B cell (primary cell): ENCODE measurements around the gene NAV2. TPM values are rescaled to one million over a fixed set of nuclear protein-coding genes. Genes with fewer than 3 reads are reported as not detected.

Experiments used
- ATAC-seq: fragments of 200-7000 bp; cut with Tn5 transposase; one replicate; pipeline ENCODE4 v1.10.0; 2021; ENCODE audit warnings: low read depth, mild to moderate bottlenecking, moderate number of reproducible peaks, moderate library complexity
- CTCF ChIA-PET: fragments of 350-600 bp; sonication (Branson Sonifier 250); formaldehyde crosslinking; loops from one replicate; lab custom pipeline; 2021; ENCODE audit warnings: antibody characterized with exemption, inconsistent platforms; lab: Charles Lee
- POLR2A ChIA-PET: fragments of 350-600 bp; sonication (Branson Sonifier 250); formaldehyde crosslinking; loops from one replicate; lab custom pipeline; 2021; ENCODE audit warnings: antibody characterized with exemption; lab: Charles Lee
- DNase-seq: peaks from one replicate; pipeline ENCODE4 v3.0.0; 2013
- H2AFZ ChIP-seq: 2 replicates; pipeline ENCODE4 v1.6.1; 2012; ENCODE audit warnings: mild to moderate bottlenecking, low read depth, low read length; ENCODE audit not compliant: insufficient read depth, poor library complexity, severe bottlenecking
- H3K27ac ChIP-seq, 2 donors: 1 replicate in 1 of 2; 2 replicates in 1 of 2; pipeline ENCODE4 v1.5.1; 2012 to 2013; ENCODE audit warnings: low read length in 2 of 2, mild to moderate bottlenecking in 2 of 2, moderate library complexity in 1 of 2
- H3K27me3 ChIP-seq, 4 experiments: fragments of 200-600 bp in 1 of 4; sonication (generic) in 1 of 4; replicated peaks in 1 of 4; 1 replicate in 2 of 4; 2 replicates in 2 of 4; pipeline versions ENCODE4 v1.6.1 to v1.7.0; 2013 to 2016; ENCODE audit warnings: low read length in 3 of 4, mild to moderate bottlenecking in 2 of 4, mixed read lengths in 1 of 4, moderate library complexity in 1 of 4; ENCODE audit not compliant: insufficient read depth in 4 of 4, control insufficient read depth in 3 of 4; ENCODE audit errors: control extremely low read depth in 1 of 4
- H3K36me3 ChIP-seq, 2 experiments: replicated peaks in 1 of 2; 1 replicate in 1 of 2; 2 replicates in 1 of 2; pipeline versions ENCODE4 v1.6.1 to v1.7.1; 2013; ENCODE audit warnings: low read length in 1 of 2; ENCODE audit not compliant: insufficient read depth in 2 of 2, control insufficient read depth in 1 of 2; ENCODE audit errors: control extremely low read depth in 1 of 2, extremely low read depth in 1 of 2
- H3K4me1 ChIP-seq, 2 donors: fragments of 200-600 bp in 1 of 2; sonication (generic) in 1 of 2; 1 replicate in 1 of 2; 2 replicates in 1 of 2; pipeline versions ENCODE4 v1.5.1 to v1.6.1; 2013 to 2017; ENCODE audit warnings: low read length in 2 of 2; ENCODE audit not compliant: control insufficient read depth in 2 of 2, insufficient read depth in 2 of 2
- H3K4me2 ChIP-seq: replicated peaks from 2 replicates; pipeline ENCODE3; 2012; ENCODE audit warnings: mild to moderate bottlenecking, low read depth, low read length; ENCODE audit not compliant: poor library complexity, severe bottlenecking
- H3K4me3 ChIP-seq, 5 experiments: fragments of 200-600 bp in 1 of 5; sonication (generic) in 1 of 5; 1 replicate in 3 of 5; 2 replicates in 2 of 5; pipeline versions ENCODE4 v1.5.1 to v1.7.0; 2011 to 2016; ENCODE audit warnings: low read length in 4 of 5, mild to moderate bottlenecking in 4 of 5, low read depth in 2 of 5, control low read depth in 1 of 5, moderate library complexity in 1 of 5; ENCODE audit not compliant: insufficient read depth in 1 of 5; ENCODE audit errors: control extremely low read depth in 1 of 5, extremely low read depth in 1 of 5
- H3K79me2 ChIP-seq: fragments of 200-600 bp; sonication (generic); one replicate; pipeline ENCODE4 v1.6.0; 2016; ENCODE audit warnings: low read length; ENCODE audit not compliant: control insufficient read depth, insufficient read depth
- H3K9ac ChIP-seq: fragments of 200-600 bp; sonication (generic); 2 replicates; pipeline ENCODE4 v1.6.1; 2017; ENCODE audit warnings: mild to moderate bottlenecking, low read length, moderate library complexity
- H3K9me3 ChIP-seq, 3 donors: one replicate each; pipeline versions ENCODE4 v1.6.1 to v1.7.1; 2013; ENCODE audit warnings: low read length in 2 of 3; ENCODE audit not compliant: control insufficient read depth in 2 of 3, insufficient read depth in 1 of 3; ENCODE audit errors: control extremely low read depth in 1 of 3
- H4K20me1 ChIP-seq: 2 replicates; pipeline ENCODE4 v1.6.0; 2012; ENCODE audit warnings: mild to moderate bottlenecking, low read length; ENCODE audit not compliant: insufficient read depth, control insufficient read depth, poor library complexity, severe bottlenecking
- H3K27ac Mint-ChIP-seq: one replicate; pipeline ENCODE4 v1.8.0; 2021; ENCODE audit warnings: mixed read lengths
- H3K27me3 Mint-ChIP-seq: one replicate; pipeline ENCODE4 v1.8.0; 2021; ENCODE audit warnings: mixed read lengths
- H3K4me1 Mint-ChIP-seq: one replicate; pipeline ENCODE4 v1.8.0; 2021; ENCODE audit warnings: mixed read lengths
- H3K4me3 Mint-ChIP-seq: one replicate; pipeline ENCODE4 v1.8.0; 2021; ENCODE audit warnings: mixed read lengths
- H3K9me3 Mint-ChIP-seq: one replicate; pipeline ENCODE4 v1.8.0; 2022; ENCODE audit warnings: mixed read lengths; ENCODE audit not compliant: insufficient read depth
- EZH2 ChIP-seq: IDR thresholded peaks from 2 replicates; pipeline ENCODE4 v1.6.1; 2012; ENCODE audit warnings: borderline replicate concordance, low read depth, mild to moderate bottlenecking, moderate library complexity, low read length; ENCODE audit not compliant: insufficient read depth, poor library complexity, severe bottlenecking
- WGBS: methylation state at CpG from one replicate; pipeline ENCODE4 v1.1.5; 2013; ENCODE audit warnings: missing lambda C conversion rate; ENCODE audit not compliant: insufficient coverage; 5-methylcytosine and 5-hydroxymethylcytosine counted together
- intact Hi-C: fragments of 100-400 bp; cut with micrococcal nuclease; formaldehyde crosslinking; loops from one replicate; pipeline ENCODE4 v1.10.0; 2022
- polyA plus RNA-seq: library from polyadenylated mRNA; depleted of rRNA; stranded (reverse); fragments of >200 nt; gene quantifications from 2 replicates; pipeline ENCODE4 v1.2.3, GENCODE V29; 2012
- total RNA-seq, 2 donors: library from RNA; stranded (reverse); fragments of 120-200 nt in 1 of 2; gene quantifications; 1 replicate in 1 of 2; 2 replicates in 1 of 2; pipeline versions ENCODE4 v1.2.3 to v1.2.4, GENCODE V29; 2013 to 2022
- TF ChIP-seq, protein P1 (sequence below): fragments of 200-600 bp; IDR thresholded peaks from one replicate; pipeline ENCODE4 v1.8.0; 2022; ENCODE audit warnings: antibody characterized with exemption, mild to moderate bottlenecking

Gene NAV2
- total and polyA plus RNA-seq, 2 donors (not counting 1 experiment from before 2014, with no cell fraction given): 0.82 to 22.2 TPM

DNA sequence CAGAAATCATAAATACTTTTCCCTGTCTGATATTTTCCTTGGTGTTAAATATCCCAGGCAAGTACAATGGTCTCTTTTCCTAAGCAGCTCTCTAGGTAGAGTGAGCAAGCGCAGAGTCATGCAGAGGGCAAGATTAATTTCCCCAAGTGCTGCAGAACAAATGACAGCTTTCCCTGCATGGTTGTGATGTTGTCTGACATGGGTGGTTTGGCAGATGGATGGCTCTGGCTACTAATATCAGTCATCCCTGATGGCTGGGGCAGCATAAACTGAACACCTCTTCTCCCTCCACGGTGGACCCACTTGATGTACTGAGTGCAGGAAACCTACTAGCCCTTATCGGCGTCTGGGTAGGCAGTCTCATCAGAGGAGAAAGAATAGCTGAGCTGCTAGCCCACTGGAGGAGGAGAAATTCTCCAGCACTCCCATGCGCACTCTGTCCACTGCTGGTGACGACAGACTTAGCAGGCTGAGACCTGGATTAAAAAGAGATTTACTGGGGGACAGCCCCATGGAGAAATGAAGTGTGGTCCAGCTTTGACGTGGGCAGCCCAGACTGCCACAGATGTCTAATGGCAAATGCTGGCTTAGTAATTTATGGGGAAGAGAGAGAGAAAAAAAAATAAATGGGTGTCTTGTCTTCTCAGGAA is 244.8 kb downstream of the NAV2 start:
- H3K27me3 ChIP-seq: peaks cover 0 to 4% (median 0%) of the 10 kb centered on the region in 4 experiments

DNA sequence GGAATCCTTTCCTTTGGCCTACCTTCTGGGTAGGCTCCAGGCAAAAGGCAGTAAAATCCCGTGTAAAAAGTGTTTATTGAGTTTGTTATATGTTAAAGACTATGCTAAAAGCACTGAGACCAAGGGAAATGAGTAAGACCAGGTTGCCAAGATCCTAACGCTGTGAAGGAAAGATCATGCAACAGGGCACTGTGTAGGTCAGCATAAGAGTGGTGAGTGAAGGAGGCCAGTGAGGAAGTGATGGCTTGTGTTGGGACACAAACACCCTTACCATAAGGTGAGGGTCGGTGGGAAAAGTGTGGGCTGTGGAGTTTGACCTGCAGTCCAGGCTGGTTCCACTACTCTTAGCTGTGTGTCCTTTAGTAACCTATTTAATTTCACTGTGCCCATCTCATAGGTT is 245.6 kb downstream of the NAV2 start:
- Histone ChIP-seq H2AFZ (no peak overlapping the region), H3K4me2 (no peak overlapping the region), H3K36me3 (no peaks in the 10 kb centered on the region), H3K9ac (no peak overlapping the region), H4K20me1 (no peaks in the 10 kb centered on the region), H3K4me3 (no peak overlapping the region), H3K27me3 (peaks cover 0 to 3% (median under 1%) of the 10 kb centered on the region in 4 experiments), H3K4me1 (peaks cover 3 to 8% of the 10 kb centered on the region in 2 donors), H3K27ac (no peak overlapping the region), H3K79me2 (no peaks in the 10 kb centered on the region), H3K9me3 (no peaks in the 10 kb centered on the region)
- H3K27ac Mint-ChIP-seq: no peak overlapping the region
- CTCF ChIA-PET: no interaction called here
- TF ChIP-seq EZH2: no peak
- TF ChIP-seq, protein P1, sequence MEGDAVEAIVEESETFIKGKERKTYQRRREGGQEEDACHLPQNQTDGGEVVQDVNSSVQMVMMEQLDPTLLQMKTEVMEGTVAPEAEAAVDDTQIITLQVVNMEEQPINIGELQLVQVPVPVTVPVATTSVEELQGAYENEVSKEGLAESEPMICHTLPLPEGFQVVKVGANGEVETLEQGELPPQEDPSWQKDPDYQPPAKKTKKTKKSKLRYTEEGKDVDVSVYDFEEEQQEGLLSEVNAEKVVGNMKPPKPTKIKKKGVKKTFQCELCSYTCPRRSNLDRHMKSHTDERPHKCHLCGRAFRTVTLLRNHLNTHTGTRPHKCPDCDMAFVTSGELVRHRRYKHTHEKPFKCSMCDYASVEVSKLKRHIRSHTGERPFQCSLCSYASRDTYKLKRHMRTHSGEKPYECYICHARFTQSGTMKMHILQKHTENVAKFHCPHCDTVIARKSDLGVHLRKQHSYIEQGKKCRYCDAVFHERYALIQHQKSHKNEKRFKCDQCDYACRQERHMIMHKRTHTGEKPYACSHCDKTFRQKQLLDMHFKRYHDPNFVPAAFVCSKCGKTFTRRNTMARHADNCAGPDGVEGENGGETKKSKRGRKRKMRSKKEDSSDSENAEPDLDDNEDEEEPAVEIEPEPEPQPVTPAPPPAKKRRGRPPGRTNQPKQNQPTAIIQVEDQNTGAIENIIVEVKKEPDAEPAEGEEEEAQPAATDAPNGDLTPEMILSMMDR: no peak
- 86% methylated on average over 2 of the region's 3 CpGs for WGBS
- DNase-seq (no peak), ATAC-seq (no peak)
- H3K27me3 Mint-ChIP-seq: peaks cover 43% of the 10 kb centered on the region
- no peak overlapping the region for H3K4me3 Mint-ChIP-seq
- intact Hi-C loops: loop anchor here (10.0 kb wide), 1 partner anchor 127 kb away; no protein-coding TSS in a partner anchor
- H3K9me3 Mint-ChIP-seq: no peaks in the 10 kb centered on the region
- peaks cover 14% of the 10 kb centered on the region for H3K4me1 Mint-ChIP-seq
- POLR2A ChIA-PET: no interaction called here

More for the DNA sequence above, 244.8 kb downstream of the NAV2 start:
- DNase-seq (no peak), ATAC-seq (no peak)
- WGBS: 100% methylated on average over 4 of the region's 7 CpGs
- H3K27ac Mint-ChIP-seq: no peak overlapping the region
- ChIA-PET POLR2A (no interaction called here), CTCF (interaction anchor here (1.1 kb wide), 1 partner anchor 175 kb away, joined by 3 read pairs; no protein-coding TSS in a partner anchor)
- no peaks in the 10 kb centered on the region for H3K9me3 ChIP-seq
- no peak overlapping the region for H3K9ac ChIP-seq
- H3K36me3 ChIP-seq: no peaks in the 10 kb centered on the region
- peaks cover 14% of the 10 kb centered on the region for H3K4me1 Mint-ChIP-seq
- no peaks in the 10 kb centered on the region for H3K9me3 Mint-ChIP-seq
- H3K79me2 ChIP-seq: no peaks in the 10 kb centered on the region
- no peaks in the 10 kb centered on the region for H4K20me1 ChIP-seq
- no peak overlapping the region for H3K4me2 ChIP-seq
- H3K4me3 Mint-ChIP-seq: no peak overlapping the region
- peaks cover 3 to 8% of the 10 kb centered on the region in 2 donors for H3K4me1 ChIP-seq
- intact Hi-C loops: loop anchor here (10.0 kb wide), 1 partner anchor 127 kb away; no protein-coding TSS in a partner anchor
- peaks cover 37% of the 10 kb centered on the region for H3K27me3 Mint-ChIP-seq
- no peak overlapping the region for H3K4me3 ChIP-seq
- H3K27ac ChIP-seq: no peak overlapping the region
- TF ChIP-seq, protein P1: no peak
- no peak for TF ChIP-seq EZH2
- H2AFZ ChIP-seq: no peak overlapping the region
